Measurements from ENCODE around the gene KCNK10. TPM values are rescaled to one million over a fixed set of nuclear protein-coding genes. Genes with fewer than 3 reads are reported as not detected.

The KCNK10 gene
- total RNA-seq, 2 donors from 2014 or later = not detected

DNA sequence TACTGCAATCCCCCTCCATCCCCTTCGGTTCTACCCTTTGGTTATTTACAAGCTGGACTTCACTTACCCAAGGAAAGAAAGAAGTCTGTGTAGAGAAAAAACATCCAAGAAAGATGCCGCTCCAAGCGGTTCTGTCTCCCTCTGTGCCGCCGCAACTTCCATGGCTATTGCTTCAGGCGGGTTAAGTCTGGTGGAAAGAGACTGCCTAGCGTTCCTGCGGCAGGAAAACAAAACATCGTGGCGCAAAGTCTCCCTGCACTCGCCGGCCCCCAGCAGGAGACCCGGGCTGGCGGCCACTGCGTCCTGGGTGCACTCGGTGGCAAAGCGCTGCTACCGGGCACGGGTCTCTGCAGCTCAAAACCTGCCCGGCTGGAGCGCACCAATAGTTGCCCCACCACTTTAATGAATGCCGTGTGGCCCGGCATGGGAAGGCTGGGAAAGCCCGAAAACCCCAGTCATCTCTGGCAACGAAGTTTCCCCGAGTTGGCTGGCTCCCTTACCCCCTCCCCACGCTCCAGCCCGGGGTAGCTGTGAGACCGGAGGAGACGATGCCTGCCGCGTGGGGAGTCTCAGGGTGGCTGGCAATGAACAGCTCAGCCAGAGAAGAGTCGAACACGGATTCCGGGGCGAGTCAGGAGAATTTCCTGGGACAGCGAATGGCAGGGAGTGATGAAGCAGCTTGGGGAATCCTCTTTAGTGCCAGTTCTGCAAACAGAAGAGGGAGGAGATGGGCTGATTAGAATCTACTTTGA, 3.5 kb upstream of the KCNK10 start:
- no peaks in the 10 kb centered on the region for H3K36me3 Mint-ChIP-seq (ENCODE audit: low read depth)
- peaks cover 51% of the 10 kb centered on the region for H3K27me3 Mint-ChIP-seq
- H3K4me3 Mint-ChIP-seq = no peak overlapping the region
- ATAC-seq (replicated peaks) = no peak
- no peaks in the 10 kb centered on the region for H3K9me3 Mint-ChIP-seq
- H3K4me1 Mint-ChIP-seq = no peaks in the 10 kb centered on the region
- H3K27ac Mint-ChIP-seq = no peak overlapping the region

DNA sequence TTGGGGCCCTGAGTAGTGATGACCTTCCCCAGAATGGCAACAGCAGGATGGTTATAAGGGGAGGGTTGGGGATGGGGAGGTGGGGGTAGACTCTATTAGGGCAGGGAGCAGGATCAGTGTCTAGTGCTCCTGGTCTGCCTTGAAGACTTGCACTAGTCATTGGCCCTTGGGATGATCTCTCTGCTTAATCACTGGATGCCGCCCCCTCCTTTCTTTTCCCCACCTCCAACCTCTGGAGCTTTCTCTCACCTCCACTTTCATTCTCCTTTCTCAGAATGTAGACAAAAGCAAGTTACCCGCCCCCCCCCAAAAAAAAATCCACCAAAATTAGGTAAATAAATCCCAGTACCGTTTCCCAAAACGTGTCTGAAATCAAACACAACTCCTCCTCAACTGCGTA, 2.8 kb upstream of the KCNK10 start:
- Mint-ChIP-seq H3K27ac (no peak overlapping the region), H3K36me3 (ENCODE audit: low read depth) (no peaks in the 10 kb centered on the region), H3K4me1 (no peaks in the 10 kb centered on the region), H3K4me3 (no peak overlapping the region), H3K27me3 (peaks cover 48% of the 10 kb centered on the region), H3K9me3 (no peaks in the 10 kb centered on the region)
- no peak for ATAC-seq (replicated peaks)

DNA sequence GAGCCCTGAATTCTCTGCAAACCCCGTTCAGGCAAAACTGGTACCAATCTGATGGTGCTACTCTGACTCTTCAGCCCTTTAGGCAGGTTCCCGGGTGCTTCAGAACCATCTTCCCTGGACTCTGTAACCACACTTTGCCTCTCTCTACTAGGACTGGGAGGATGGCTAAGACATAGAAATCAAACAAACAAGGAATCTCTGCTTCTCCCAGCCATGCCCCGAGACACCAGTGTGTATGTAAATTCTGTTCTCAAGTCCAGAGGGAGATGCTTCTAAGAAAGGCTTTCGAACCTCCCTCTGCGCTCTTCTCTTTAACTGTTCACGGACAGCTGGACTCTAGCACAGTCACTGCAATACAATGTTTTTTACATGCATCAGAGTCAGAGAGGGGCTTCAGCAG, 1.9 kb upstream of the KCNK10 start:
- peaks cover 42% of the 10 kb centered on the region for H3K27me3 Mint-ChIP-seq
- ATAC-seq (replicated peaks) = no peak
- H3K27ac Mint-ChIP-seq = no peak overlapping the region
- H3K36me3 Mint-ChIP-seq (ENCODE audit: low read depth) = no peaks in the 10 kb centered on the region
- no peaks in the 10 kb centered on the region for H3K9me3 Mint-ChIP-seq
- no peaks in the 10 kb centered on the region for H3K4me1 Mint-ChIP-seq
- H3K4me3 Mint-ChIP-seq = no peak overlapping the region

DNA sequence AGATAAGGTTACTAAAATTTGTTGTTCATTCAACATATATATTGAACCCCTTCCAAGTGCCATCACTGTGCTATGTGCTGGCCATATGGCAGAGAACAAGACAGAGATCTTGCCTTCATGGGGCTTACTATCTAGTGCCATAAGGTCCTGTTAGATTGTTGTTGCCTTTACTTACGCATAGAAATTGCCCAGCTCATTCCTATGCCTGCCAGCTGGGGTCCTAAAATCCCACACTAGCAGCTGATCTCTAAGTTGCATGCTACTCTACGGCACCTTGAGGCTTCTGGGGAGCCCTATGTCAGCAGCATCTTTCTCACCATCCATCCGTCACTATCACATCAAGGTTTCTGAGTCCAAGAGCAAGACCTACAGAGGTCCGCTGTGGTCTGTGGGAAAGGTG, 1.4 kb upstream of the KCNK10 start:
- Mint-ChIP-seq H3K27me3 (peaks cover 38% of the 10 kb centered on the region), H3K4me1 (no peaks in the 10 kb centered on the region), H3K4me3 (no peak overlapping the region), H3K27ac (no peak overlapping the region), H3K9me3 (no peaks in the 10 kb centered on the region), H3K36me3 (ENCODE audit: low read depth) (no peaks in the 10 kb centered on the region)
- no peak for ATAC-seq (replicated peaks)

DNA sequence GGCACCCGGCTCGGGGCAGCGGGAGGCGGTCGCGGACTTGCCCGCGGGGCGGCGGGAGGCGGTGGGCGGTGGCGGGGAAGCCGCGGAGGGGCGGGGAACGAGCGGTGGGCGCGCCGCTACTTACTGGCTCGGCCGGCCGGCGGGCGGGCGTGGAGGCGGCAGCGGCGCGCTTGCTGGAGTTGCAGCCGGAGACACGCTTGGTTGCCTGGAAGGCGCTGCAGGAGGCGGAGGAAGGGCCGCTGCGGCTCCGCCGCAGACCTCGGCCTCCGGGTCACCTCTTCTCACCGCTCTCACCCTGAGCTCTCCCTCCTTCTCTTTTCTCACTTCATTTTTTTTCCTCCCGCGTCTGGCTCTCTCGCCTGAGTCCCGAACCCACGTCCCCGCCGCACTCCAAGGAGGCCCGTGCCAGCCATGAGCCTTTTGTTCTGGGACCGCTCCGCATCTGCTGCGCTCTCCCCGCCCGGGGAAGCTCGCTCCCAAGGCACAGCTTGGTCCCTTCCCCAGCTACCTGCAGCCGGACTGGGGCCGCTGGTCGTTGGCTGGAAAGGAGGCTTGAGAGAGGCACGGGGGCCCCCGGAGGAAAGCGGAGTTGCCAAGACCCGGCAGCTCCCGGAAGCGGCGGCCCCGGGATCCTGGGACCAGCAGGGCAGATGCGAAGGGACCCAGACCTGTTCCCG, 592 bp upstream of the KCNK10 start:
- no peaks in the 10 kb centered on the region for H3K4me1 Mint-ChIP-seq
- ATAC-seq (replicated peaks) = no peak
- no peak overlapping the region for H3K27ac Mint-ChIP-seq
- H3K9me3 Mint-ChIP-seq = no peaks in the 10 kb centered on the region
- H3K27me3 Mint-ChIP-seq = peaks cover 36% of the 10 kb centered on the region
- no peak overlapping the region for H3K4me3 Mint-ChIP-seq
- H3K36me3 Mint-ChIP-seq (ENCODE audit: low read depth) = no peaks in the 10 kb centered on the region

DNA sequence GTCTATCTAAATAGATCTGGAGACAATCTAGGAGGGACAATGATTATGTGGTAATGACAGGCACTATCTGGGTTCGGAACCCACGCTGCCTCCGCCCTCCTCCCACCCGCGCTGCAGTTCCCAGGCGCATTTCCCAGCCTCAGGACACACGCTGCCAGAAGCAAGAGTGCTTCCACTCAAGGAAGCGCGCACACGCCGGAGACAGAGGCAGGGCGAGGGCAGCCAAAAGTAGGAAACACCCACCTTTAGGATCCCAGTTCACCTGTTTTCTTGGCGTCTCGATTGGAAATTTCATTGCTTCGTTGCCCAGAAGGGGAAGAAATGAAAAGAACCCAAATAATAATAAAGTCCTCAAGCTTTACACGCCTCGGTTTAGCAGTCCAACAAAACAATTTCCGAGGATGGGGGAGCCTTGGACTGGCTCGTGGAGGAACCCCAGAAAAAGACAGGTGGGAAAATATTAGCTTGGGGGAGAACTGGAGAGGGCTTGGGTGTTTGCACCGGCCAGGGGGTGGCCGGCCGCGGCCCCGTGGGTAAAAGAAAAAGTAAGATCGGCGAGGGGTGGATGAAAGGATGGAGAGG, 474 bp downstream of the KCNK10 start:
- Mint-ChIP-seq H3K4me3 (no peak overlapping the region), H3K27me3 (peaks cover 32% of the 10 kb centered on the region), H3K27ac (no peak overlapping the region), H3K4me1 (no peaks in the 10 kb centered on the region), H3K9me3 (no peaks in the 10 kb centered on the region), H3K36me3 (ENCODE audit: low read depth) (no peaks in the 10 kb centered on the region)
- no peak for ATAC-seq (replicated peaks)

DNA sequence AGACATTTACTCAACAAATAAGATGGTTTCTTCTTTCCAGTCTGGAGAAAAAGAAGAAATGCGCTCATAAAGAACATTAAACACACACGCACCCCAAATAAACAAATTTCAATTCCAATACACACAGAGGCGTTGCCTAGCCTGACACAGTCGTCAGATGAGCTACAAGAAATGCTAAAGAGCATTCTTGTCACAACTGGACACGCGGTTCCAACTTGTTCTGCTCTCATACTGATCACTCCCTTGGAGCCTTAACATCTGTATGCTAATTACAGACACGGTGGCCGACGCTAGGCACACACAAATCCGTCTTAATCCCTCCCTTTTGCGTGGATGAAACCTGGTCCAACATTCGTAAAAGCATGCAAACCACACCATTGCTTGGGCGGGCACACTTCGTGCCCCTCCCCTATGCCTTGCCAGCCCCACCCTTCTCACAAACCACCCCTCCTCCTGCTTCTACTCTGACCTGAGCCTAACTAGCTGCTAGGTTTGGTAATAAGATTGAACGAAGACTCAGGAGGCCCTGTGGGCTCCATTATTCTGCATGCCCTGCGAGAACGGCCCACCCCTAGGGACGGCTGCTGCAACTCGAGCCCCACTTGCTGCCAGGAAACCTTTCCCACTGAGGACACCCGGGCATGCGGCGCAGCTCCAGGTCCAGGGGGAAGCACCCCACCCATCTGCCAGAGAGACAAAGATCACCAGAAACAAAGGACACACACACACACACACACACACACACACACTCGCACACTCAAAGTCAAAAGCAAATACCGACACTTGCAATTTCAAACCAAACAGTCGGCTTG, 1.2 kb downstream of the KCNK10 start:
- no peak overlapping the region for H3K27ac Mint-ChIP-seq
- ATAC-seq (replicated peaks) = no peak
- no peak overlapping the region for H3K4me3 Mint-ChIP-seq
- H3K4me1 Mint-ChIP-seq = no peaks in the 10 kb centered on the region
- H3K9me3 Mint-ChIP-seq = no peaks in the 10 kb centered on the region
- H3K36me3 Mint-ChIP-seq (ENCODE audit: low read depth) = no peaks in the 10 kb centered on the region
- peaks cover 26% of the 10 kb centered on the region for H3K27me3 Mint-ChIP-seq

DNA sequence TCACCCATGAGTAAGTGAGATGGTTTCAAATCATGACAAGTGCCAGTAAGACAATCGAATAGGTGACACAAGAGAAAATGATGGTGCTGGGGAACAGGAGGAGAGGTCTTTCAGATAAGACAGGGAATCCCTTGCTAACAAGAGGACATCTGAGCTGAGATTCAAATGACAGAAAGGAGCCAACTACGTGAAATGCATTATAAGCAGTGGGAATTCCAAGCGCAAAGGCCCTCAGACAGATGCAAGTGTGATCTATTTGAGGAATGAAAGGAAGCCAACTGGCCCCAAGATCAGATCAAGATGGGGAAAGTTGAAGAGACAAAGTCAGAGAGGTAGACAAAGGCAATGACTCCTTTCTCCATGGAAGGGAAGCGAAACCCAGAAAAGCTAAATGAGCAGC, 4.7 kb downstream of the KCNK10 start:
- no peak for ATAC-seq (replicated peaks)
- H3K9me3 Mint-ChIP-seq = no peaks in the 10 kb centered on the region
- H3K36me3 Mint-ChIP-seq (ENCODE audit: low read depth) = no peaks in the 10 kb centered on the region

DNA sequence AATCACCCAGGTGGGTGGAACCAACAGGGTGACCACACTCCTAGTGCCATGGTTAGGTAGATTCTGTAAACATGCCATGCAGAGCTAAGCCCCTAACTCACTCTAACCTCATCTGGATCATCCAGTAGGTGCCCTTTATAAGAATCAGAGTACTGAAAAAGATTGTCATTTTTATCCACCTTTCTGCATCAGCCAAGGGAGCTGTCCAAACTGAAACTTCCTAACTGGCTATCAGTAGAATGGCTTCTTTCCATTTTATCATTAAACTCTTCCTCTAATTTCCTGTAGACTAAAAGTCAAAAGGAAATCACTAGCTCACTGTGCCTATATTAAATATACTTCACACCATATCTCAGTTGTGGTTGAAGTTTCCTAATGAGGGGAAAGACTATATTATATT, 6.5 kb downstream of the KCNK10 start:
- Mint-ChIP-seq H3K27ac (no peak overlapping the region), H3K27me3 (peaks cover 9% of the 10 kb centered on the region), H3K36me3 (ENCODE audit: low read depth) (no peaks in the 10 kb centered on the region), H3K9me3 (no peaks in the 10 kb centered on the region), H3K4me3 (no peak overlapping the region), H3K4me1 (no peaks in the 10 kb centered on the region)
- no peak for ATAC-seq (replicated peaks)

More for the DNA sequence above, 4.7 kb downstream of the KCNK10 start:
- Mint-ChIP-seq H3K4me3 (no peak overlapping the region), H3K4me1 (no peaks in the 10 kb centered on the region), H3K27me3 (peaks cover 9% of the 10 kb centered on the region), H3K27ac (no peak overlapping the region)

DNA sequence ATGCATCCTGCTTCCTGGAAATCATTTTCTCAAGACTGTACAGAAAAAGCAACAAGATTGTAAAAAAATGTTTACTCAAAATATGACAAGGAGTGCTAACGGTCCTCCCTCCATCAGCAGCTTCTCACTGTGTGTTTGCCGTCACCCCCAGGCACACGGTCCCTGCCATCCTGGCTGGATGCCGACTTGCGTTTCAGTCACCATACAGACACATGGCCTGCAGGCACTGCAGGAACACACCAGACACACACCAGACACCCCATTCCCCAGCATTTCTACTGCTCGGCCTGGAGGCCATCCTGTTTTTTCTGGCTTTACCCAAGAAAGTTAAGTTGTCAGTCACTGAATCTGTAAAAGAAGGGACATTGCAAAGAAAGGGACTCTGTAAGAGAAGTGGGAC, 10.8 kb downstream of the KCNK10 start:
- no peaks in the 10 kb centered on the region for H3K9me3 Mint-ChIP-seq
- H3K27me3 Mint-ChIP-seq = peaks cover 9% of the 10 kb centered on the region
- no peak overlapping the region for H3K4me3 Mint-ChIP-seq
- no peak for ATAC-seq (replicated peaks)
- H3K36me3 Mint-ChIP-seq (ENCODE audit: low read depth) = no peaks in the 10 kb centered on the region
- no peaks in the 10 kb centered on the region for H3K4me1 Mint-ChIP-seq
- no peak overlapping the region for H3K27ac Mint-ChIP-seq

DNA sequence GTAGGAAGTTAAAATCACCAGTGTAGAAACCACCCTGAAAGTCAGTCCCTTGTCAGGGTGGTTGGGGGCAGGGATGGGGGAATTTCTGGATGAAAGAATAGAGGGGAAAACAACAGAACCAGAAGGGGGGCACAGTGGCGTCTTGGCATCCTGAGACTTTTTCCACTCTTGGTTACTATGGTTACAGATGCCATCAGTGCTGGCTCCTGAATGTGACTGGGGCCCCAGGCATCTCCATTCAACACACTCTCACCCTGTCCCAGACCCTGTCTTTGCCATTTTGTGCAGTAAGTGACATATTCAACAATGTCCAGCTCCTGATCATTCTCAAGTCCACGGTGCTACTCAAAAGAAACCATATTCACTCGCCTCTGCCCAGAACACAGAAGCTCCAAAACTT, 11.3 kb downstream of the KCNK10 start:
- Mint-ChIP-seq H3K9me3 (no peaks in the 10 kb centered on the region), H3K27ac (no peak overlapping the region), H3K36me3 (ENCODE audit: low read depth) (no peaks in the 10 kb centered on the region), H3K4me1 (no peaks in the 10 kb centered on the region), H3K27me3 (peaks cover 11% of the 10 kb centered on the region), H3K4me3 (no peak overlapping the region)
- no peak for ATAC-seq (replicated peaks)

DNA sequence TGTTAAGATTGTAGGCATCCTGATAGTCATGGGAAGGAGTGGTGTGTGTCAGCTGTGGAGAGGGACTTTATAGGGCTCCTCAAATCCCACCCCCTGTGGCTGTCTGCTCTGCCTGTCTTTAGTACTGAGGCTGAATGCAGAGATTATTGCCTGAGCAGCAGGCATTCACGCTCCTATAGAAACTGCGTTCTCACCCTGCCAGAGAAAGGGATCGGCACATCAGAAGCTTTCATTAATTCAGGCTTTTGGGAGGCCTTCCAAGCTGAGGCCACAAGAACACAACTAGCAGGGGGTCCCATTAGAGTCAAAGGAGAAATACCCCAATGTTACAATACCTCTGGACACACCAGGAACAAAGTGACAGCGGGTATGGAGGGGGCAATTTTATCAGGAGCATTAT, 12.6 kb downstream of the KCNK10 start:
- Mint-ChIP-seq H3K27me3 (peaks cover 11% of the 10 kb centered on the region), H3K27ac (no peak overlapping the region), H3K4me1 (no peaks in the 10 kb centered on the region), H3K4me3 (no peak overlapping the region), H3K36me3 (ENCODE audit: low read depth) (no peaks in the 10 kb centered on the region), H3K9me3 (no peaks in the 10 kb centered on the region)
- no peak for ATAC-seq (replicated peaks)

DNA sequence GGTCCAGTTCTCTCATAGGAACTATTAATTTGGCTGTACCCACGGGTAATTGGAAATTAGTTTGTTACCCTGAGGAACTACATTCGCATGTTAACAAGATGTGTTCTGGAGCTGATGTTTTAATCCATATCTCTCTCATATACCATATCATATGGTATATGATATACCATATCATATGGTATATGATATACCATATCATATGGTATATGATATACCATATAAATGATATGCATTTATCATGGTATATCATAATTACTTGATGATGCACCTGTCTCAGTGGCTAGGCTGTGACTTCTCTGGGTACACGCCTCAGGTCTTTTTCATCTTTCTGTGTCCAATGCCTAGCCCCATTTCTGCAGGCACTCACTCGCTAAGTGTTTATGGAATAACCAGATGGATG, 13.0 kb downstream of the KCNK10 start:
- H3K36me3 Mint-ChIP-seq (ENCODE audit: low read depth) = no peaks in the 10 kb centered on the region
- no peak overlapping the region for H3K4me3 Mint-ChIP-seq
- H3K27ac Mint-ChIP-seq = no peak overlapping the region
- no peaks in the 10 kb centered on the region for H3K9me3 Mint-ChIP-seq
- H3K27me3 Mint-ChIP-seq = peaks cover 11% of the 10 kb centered on the region
- no peaks in the 10 kb centered on the region for H3K4me1 Mint-ChIP-seq
- no peak for ATAC-seq (replicated peaks)

DNA sequence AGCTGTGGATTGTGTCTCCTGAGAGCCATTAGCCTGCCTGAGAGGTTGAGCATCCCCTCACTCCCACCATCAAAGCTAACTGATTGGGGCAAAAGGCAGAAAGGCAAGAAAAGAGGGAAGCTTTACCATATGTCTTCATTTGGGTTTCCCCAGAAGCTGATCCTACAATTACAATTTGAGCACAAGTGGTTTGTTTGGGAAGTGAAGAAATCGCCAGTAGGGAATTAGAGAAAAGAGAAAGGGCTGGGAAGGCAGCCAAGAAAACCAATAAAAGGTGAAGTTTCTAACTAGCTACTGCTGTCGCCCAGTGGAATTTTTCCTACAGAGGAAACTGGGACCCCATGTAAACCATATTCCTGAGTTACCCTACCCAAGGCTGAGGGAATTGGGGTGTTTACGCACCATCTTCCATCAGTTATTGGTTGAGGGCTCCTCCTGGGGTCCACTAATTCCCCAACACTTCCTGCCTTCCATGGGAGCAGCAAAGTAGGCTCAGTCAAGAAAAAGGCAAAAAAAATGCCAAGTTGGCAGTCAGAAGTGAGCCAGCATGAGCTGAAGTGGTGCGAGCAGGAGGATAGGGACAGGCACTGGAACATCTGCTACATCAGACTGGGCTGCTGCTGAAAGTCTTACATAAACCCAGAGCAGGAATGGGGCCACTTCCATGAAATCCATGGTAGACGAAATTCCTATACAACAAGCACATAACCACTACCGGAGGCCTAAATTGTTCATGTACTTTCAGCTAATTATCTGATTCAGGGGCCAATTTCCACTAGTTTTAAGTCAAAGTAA, 17.3 kb downstream of the KCNK10 start:
- Mint-ChIP-seq H3K9me3 (no peaks in the 10 kb centered on the region), H3K36me3 (ENCODE audit: low read depth) (no peaks in the 10 kb centered on the region), H3K27ac (no peak overlapping the region), H3K27me3 (peaks cover 21% of the 10 kb centered on the region), H3K4me1 (no peaks in the 10 kb centered on the region), H3K4me3 (no peak overlapping the region)
- ATAC-seq (replicated peaks) = no peak

Data from activated T-helper 17 cell treated with anti-CD3 and anti-CD28 coated beads, Interleukin-2, amount 50 U/mL, for 72 hours (primary cell).